ENCODE data around the gene GMDS. TPM values are rescaled to one million over a fixed set of nuclear protein-coding genes. Genes with fewer than 3 reads are reported as not detected.

GMDS gene
- total and polyA plus RNA-seq, 2 of the 8 experiments (the other 6 are each of a cell fraction or from before 2014, with no cell fraction given) = 16.8 to 50.0 TPM

DNA sequence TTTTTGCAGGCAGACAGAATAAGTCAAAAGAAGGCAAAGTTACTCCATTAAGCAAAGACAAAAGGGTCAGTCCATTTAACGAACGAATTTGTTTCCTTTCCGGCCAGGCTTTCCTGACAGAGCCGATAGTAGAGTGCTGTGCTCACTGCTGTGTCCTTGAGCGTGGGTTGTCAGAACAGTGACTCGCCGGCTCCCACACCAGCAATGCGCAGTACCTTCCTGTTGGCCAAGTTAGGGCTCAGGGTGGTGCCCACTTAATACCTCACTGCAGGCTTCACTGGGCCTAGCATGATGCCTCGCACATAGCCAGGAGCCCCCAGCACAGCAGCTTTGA lies 341.0 kb downstream of the GMDS start:
- TF ChIP-seq PHF8 (conservative IDR thresholded peaks at IDR 0.05; ENCODE audit: low read depth, low read length) (no peak), NANOG (IDR thresholded peaks at IDR 0.05; ENCODE audit: insufficient read depth, low read depth, low read length, poor library complexity, severe bottlenecking) (no peak), SP1 (IDR thresholded peaks at IDR 0.05; ENCODE audit: low read depth, low read length) (no peak), JUN (IDR thresholded peaks at IDR 0.05; ENCODE audit: low read depth, low read length) (no peak), RNF2 (IDR thresholded peaks at IDR 0.05; ENCODE audit: borderline replicate concordance, low read depth, low read length, missing control alignments, poor library complexity, severe bottlenecking) (no peak), HDAC2 (IDR thresholded peaks at IDR 0.05; ENCODE audit: borderline replicate concordance in 1 of 2, low read depth in 2 of 2, low read length in 2 of 2) (no peak), YY1 (IDR thresholded peaks at IDR 0.05; ENCODE audit: low read depth, low read length) (no peak), TCF12 (IDR thresholded peaks at IDR 0.05; ENCODE audit: low read depth, low read length) (no peak)
- TF ChIP-seq, protein P1, sequence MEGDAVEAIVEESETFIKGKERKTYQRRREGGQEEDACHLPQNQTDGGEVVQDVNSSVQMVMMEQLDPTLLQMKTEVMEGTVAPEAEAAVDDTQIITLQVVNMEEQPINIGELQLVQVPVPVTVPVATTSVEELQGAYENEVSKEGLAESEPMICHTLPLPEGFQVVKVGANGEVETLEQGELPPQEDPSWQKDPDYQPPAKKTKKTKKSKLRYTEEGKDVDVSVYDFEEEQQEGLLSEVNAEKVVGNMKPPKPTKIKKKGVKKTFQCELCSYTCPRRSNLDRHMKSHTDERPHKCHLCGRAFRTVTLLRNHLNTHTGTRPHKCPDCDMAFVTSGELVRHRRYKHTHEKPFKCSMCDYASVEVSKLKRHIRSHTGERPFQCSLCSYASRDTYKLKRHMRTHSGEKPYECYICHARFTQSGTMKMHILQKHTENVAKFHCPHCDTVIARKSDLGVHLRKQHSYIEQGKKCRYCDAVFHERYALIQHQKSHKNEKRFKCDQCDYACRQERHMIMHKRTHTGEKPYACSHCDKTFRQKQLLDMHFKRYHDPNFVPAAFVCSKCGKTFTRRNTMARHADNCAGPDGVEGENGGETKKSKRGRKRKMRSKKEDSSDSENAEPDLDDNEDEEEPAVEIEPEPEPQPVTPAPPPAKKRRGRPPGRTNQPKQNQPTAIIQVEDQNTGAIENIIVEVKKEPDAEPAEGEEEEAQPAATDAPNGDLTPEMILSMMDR (IDR thresholded peaks at IDR 0.05; ENCODE audit: control extremely low read depth in 1 of 3, insufficient read depth in 1 of 3, low read depth in 1 of 3, low read length in 3 of 3) = no peak
- Histone ChIP-seq H3K9me3 (ENCODE audit: insufficient read depth in 2 of 2, low read depth in 1 of 2, low read length in 1 of 2) (no peaks in the 10 kb centered on the region), H3K79me1 (ENCODE audit: low read depth, low read length) (no peaks in the 10 kb centered on the region; the same call in 1 of the 2 replicates), H4K8ac (ENCODE audit: extremely low read depth, insufficient read depth, low read length) (no peak overlapping the region), H3K4ac (replicated peaks; ENCODE audit: insufficient read length, low read depth, low read length) (no peak overlapping the region), H3K27me3 (replicated peaks in 1 of 4; ENCODE audit: control insufficient read depth in 3 of 4, extremely low read depth in 1 of 4, insufficient read depth in 3 of 4, low read length in 3 of 4) (no peaks in the 10 kb centered on the region), H4K5ac (ENCODE audit: insufficient read length, low read depth, low read length) (no peak overlapping the region), H3K4me2 (ENCODE audit: insufficient read depth in 1 of 2, low read depth in 2 of 2, low read length in 2 of 2) (no peak overlapping the region), H3K4me3 (ENCODE audit: extremely low read depth in 1 of 4, insufficient read depth in 2 of 4, low read depth in 3 of 4, low read length in 4 of 4) (no peak overlapping the region), H3K23me2 (ENCODE audit: low read depth, low read length) (no peaks in the 10 kb centered on the region; the same call in 1 of the 2 replicates), H2AK5ac (ENCODE audit: low read depth, low read length) (no peak overlapping the region), H3K9ac (replicated peaks in 1 of 4; ENCODE audit: extremely low read depth in 1 of 4, low read depth in 3 of 4, low read length in 3 of 4) (no peak overlapping the region), H2BK120ac (replicated peaks; ENCODE audit: low read depth, low read length) (no peak overlapping the region), H2BK5ac (ENCODE audit: low read depth, low read length) (no peak overlapping the region), H3K18ac (ENCODE audit: extremely low read depth, low read length) (no peak overlapping the region), H2BK20ac (ENCODE audit: low read length) (no peak overlapping the region), H3K23ac (ENCODE audit: insufficient read length) (no peak overlapping the region), H4K20me1 (replicated peaks in 1 of 2; ENCODE audit: control insufficient read depth in 1 of 2, insufficient read depth in 2 of 2, low read length in 2 of 2) (no peaks in the 10 kb centered on the region), H3K56ac (replicated peaks; ENCODE audit: insufficient read length, low read depth, low read length) (no peak overlapping the region), H3K14ac (ENCODE audit: insufficient read length) (no peak overlapping the region), H4K91ac (replicated peaks; ENCODE audit: insufficient read length, low read length) (no peak overlapping the region), H2BK12ac (ENCODE audit: low read depth, low read length) (no peak overlapping the region), H2BK15ac (ENCODE audit: low read length) (no peak overlapping the region), H2AFZ (ENCODE audit: low read length) (no peak overlapping the region), H3K79me2 (ENCODE audit: control insufficient read depth in 1 of 2, insufficient read depth in 2 of 2, low read length in 2 of 2) (no peaks in the 10 kb centered on the region), H3K27ac (ENCODE audit: low read depth, low read length) (no peak overlapping the region), H3K4me1 (replicated peaks in 1 of 4; ENCODE audit: control insufficient read depth in 3 of 4, insufficient read depth in 4 of 4, low read length in 3 of 4) (peaks cover 0 to 19% (median 6%) of the 10 kb centered on the region in 4 experiments; a peak in 5 of 7 replicates), H3K36me3 (ENCODE audit: control insufficient read depth in 2 of 4, insufficient read depth in 4 of 4, low read length in 3 of 4) (no peaks in the 10 kb centered on the region)
- POLR2A ChIA-PET (ENCODE audit: partially characterized antibody) = no interaction called here
- CTCF ChIA-PET (ENCODE audit: partially characterized antibody) = interaction anchor here (1.3 to 1.9 kb wide), 3 partner anchors 9 to 12 kb away, joined by 3 to 8 read pairs (median 5); no protein-coding TSS in a partner anchor
- WGBS, 2 experiments (ENCODE audit: extremely low coverage in 1 of 2, insufficient coverage in 1 of 2, insufficient read length in 1 of 2, insufficient replicate concordance in 2 of 2, low coverage in 1 of 2, low lambda C conversion rate in 2 of 2, missing lambda C conversion rate in 1 of 2) = 85% methylated on average over 9 of the region's 9 CpGs; no CpG with 5 or more reads in 1 of the 2 experiments
- DNase-seq (ENCODE audit: low read depth in 1 of 2, low spot score in 2 of 2) = no peak
- no peak for FAIRE-seq
